Measurements from ENCODE around the gene DYNLT2. TPM values are rescaled to one million over a fixed set of nuclear protein-coding genes. Genes with fewer than 3 reads are reported as not detected.
A peak's percentile ranks its signal among the peaks of the same experiment; 100 is the strongest.

The DYNLT2 gene
- total and polyA plus RNA-seq, 2 of the 13 experiments (the other 11 are each of a cell fraction or from before 2014, with no cell fraction given), result 2.1 to 4.3 TPM

DNA sequence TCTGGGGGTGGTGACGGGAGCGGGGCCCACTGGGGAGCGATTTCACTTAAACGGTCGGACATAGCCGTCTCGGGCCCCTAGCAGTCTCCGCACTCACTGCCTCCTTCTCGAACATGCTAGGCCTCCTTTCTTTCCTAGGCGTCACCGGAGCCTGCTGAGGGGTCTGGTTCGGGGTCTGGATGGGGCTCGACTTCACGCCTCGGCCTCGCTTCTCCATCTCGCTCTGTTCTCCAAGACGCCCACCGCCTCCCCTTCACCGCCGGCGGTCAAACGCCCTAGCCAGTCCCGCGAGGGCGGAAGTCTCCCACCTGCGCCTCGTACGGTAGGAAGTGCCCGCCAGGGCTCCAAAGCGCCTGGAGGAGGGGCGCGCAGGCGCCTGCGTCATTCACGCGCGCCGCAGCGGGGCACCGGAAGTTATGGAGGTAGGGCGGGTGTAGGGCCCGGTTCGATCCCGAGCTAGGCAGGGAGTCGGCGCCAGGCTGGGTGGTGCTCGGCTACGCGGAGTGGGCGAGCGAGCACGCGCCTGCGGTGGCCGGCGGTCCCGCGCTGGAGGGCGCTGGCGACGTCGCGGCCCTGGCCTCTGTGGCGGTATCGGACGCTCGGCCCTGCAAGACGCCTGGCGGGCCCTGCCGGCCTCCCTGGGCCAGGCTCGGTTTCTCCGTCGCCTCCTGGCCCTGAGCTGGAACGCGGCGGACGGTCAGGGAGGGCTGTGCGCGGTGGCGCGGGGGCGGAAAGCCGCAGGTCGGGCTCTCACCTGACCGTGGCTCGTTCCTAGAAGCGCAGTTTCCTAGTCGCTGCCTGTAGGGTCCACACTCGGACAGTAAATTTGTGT, at the start of gene DYNLT2, which contains the start of gene ERMARD (continued):
- TF ChIP-seq ZNF451 (CRISPR knock-in tag; IDR thresholded peaks at IDR 0.05) (peak; percentile 98; the same call in 1 of the 2 replicates), NCOA5 (CRISPR knock-in tag; IDR thresholded peaks at IDR 0.05) (no peak), ARID3A (IDR thresholded peaks at IDR 0.05; ENCODE audit: low read depth, low read length) (peak; percentile 26; the same call in 1 of the 2 replicates), SRF (IDR thresholded peaks at IDR 0.05; ENCODE audit: low read depth, low read length) (peak; percentile 79; the same call in 1 of the 2 replicates), RFX3 (CRISPR knock-in tag; IDR thresholded peaks at IDR 0.05) (no peak; the same call in 1 of the 2 replicates), ZFP82 (CRISPR knock-in tag; IDR thresholded peaks at IDR 0.05; ENCODE audit: borderline replicate concordance) (peak; percentile 96), NFE2L2 (IDR thresholded peaks at IDR 0.05; ENCODE audit: low read length) (no peak), ZNF552 (CRISPR knock-in tag; IDR thresholded peaks at IDR 0.05; ENCODE audit: borderline replicate concordance) (peak; percentile 67), HNF4A (CRISPR knock-in tag; IDR thresholded peaks at IDR 0.05) (peak; percentile 5), ZNF264 (CRISPR knock-in tag; IDR thresholded peaks at IDR 0.05) (peak; percentile 87), GABPA (IDR thresholded peaks at IDR 0.05; ENCODE audit: low read depth, low read length) (peak; percentile 93), GABPA (CRISPR knock-in tag; IDR thresholded peaks at IDR 0.05; ENCODE audit: low read depth) (peak; percentile 95), KDM6A (CRISPR knock-in tag; IDR thresholded peaks at IDR 0.05; ENCODE audit: low read depth) (0 out of 2 replicates have a peak, but pooled peaks have one; percentile 29), SAFB2 (CRISPR knock-in tag; IDR thresholded peaks at IDR 0.05; ENCODE audit: borderline replicate concordance, low read depth) (peak; percentile 98), ZNF597 (CRISPR knock-in tag; IDR thresholded peaks at IDR 0.05) (0 out of 2 replicates have a peak, but pooled peaks have one; percentile 42), ISX (CRISPR knock-in tag; conservative IDR thresholded peaks at IDR 0.05) (peak; percentile 90), ZNF350 (CRISPR knock-in tag; IDR thresholded peaks at IDR 0.05; ENCODE audit: borderline replicate concordance, low read depth) (peak; percentile 94), POLR2AphosphoS5 (IDR thresholded peaks at IDR 0.05; ENCODE audit: low read depth, low read length) (peak; percentile 97), ZNF672 (CRISPR knock-in tag; IDR thresholded peaks at IDR 0.05) (no peak; the same call in 1 of the 2 replicates), ZNF234 (CRISPR knock-in tag; conservative IDR thresholded peaks at IDR 0.05) (peak; percentile 94), DR1 (CRISPR knock-in tag; IDR thresholded peaks at IDR 0.05) (peak; percentile 71; the same call in 1 of the 2 replicates), ZNF263 (CRISPR knock-in tag; IDR thresholded peaks at IDR 0.05) (peak; percentile 88), AKAP8 (CRISPR knock-in tag; IDR thresholded peaks at IDR 0.05) (peak; percentile 95; the same call in 1 of the 2 replicates)
- TF ChIP-seq, protein P1, sequence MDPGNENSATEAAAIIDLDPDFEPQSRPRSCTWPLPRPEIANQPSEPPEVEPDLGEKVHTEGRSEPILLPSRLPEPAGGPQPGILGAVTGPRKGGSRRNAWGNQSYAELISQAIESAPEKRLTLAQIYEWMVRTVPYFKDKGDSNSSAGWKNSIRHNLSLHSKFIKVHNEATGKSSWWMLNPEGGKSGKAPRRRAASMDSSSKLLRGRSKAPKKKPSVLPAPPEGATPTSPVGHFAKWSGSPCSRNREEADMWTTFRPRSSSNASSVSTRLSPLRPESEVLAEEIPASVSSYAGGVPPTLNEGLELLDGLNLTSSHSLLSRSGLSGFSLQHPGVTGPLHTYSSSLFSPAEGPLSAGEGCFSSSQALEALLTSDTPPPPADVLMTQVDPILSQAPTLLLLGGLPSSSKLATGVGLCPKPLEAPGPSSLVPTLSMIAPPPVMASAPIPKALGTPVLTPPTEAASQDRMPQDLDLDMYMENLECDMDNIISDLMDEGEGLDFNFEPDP (CRISPR knock-in tag; conservative IDR thresholded peaks at IDR 0.05), result peak; percentile 96; the same call in 1 of the 2 replicates
- TF ChIP-seq, protein P2, sequence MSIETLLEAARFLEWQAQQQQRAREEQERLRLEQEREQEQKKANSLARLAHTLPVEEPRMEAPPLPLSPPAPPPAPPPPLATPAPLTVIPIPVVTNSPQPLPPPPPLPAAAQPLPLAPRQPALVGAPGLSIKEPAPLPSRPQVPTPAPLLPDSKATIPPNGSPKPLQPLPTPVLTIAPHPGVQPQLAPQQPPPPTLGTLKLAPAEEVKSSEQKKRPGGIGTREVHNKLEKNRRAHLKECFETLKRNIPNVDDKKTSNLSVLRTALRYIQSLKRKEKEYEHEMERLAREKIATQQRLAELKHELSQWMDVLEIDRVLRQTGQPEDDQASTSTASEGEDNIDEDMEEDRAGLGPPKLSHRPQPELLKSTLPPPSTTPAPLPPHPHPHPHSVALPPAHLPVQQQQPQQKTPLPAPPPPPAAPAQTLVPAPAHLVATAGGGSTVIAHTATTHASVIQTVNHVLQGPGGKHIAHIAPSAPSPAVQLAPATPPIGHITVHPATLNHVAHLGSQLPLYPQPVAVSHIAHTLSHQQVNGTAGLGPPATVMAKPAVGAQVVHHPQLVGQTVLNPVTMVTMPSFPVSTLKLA (IDR thresholded peaks at IDR 0.05), result peak; percentile 65

Measured in HepG2 (cell line).